Karpas-422 (cell line): ENCODE measurements around the gene CSRNP2. TPM values are rescaled to one million over a fixed set of nuclear protein-coding genes. Genes with fewer than 3 reads are reported as not detected.

ENCODE experiments used
- DNase-seq: peaks from one replicate; pipeline ENCODE4 v3.0.0-alpha.2; 2015
- H2AFZ ChIP-seq: fragments of 200-600 bp; sonication (generic); 2 replicates; pipeline ENCODE4 v1.6.1; 2014; ENCODE audit warnings: antibody characterized with exemption, low read length, mixed read lengths
- H3K27ac ChIP-seq: fragments of 200-600 bp; sonication (generic); 2 replicates; pipeline ENCODE4 v1.5.1; 2014; ENCODE audit warnings: mild to moderate bottlenecking, low read length, moderate library complexity
- H3K27me3 ChIP-seq: fragments of 200-600 bp; sonication (generic); 2 replicates; pipeline ENCODE4 v1.6.1; 2014; ENCODE audit warnings: low read length, mixed read lengths
- H3K36me3 ChIP-seq: fragments of 200-600 bp; sonication (generic); 2 replicates; pipeline ENCODE4 v1.6.1; 2014; ENCODE audit warnings: low read length, mixed read lengths; ENCODE audit not compliant: insufficient read depth
- H3K4me1 ChIP-seq: fragments of 200-600 bp; sonication (generic); 2 replicates; pipeline ENCODE4 v1.6.1; 2014; ENCODE audit warnings: mild to moderate bottlenecking, low read length, mixed read lengths
- H3K4me2 ChIP-seq: fragments of 200-600 bp; sonication (generic); 2 replicates; pipeline ENCODE4 v1.6.1; 2014; ENCODE audit warnings: low read length, low read depth, mild to moderate bottlenecking; ENCODE audit not compliant: poor library complexity, severe bottlenecking
- H3K4me3 ChIP-seq: fragments of 200-600 bp; sonication (generic); 2 replicates; pipeline ENCODE4 v1.5.1; 2014; ENCODE audit warnings: mild to moderate bottlenecking, antibody characterized with exemption, low read length, mixed read lengths
- H3K79me2 ChIP-seq: fragments of 200-600 bp; sonication (generic); 2 replicates; pipeline ENCODE4 v1.6.1; 2014; ENCODE audit warnings: mild to moderate bottlenecking, low read length, mixed read lengths
- H3K9ac ChIP-seq: fragments of 200-600 bp; sonication (generic); 2 replicates; pipeline ENCODE4 v1.6.0; 2014; ENCODE audit warnings: low read length
- H3K9me2 ChIP-seq: fragments of 200-600 bp; sonication (generic), shearing (Covaris generic); replicated peaks from 2 replicates; pipeline ENCODE4 v1.6.0; 2014; ENCODE audit warnings: mild to moderate bottlenecking, low read length, moderate library complexity; ENCODE audit not compliant: insufficient read depth
- H3K9me3 ChIP-seq: fragments of 300-700, 200-600 bp; sonication (generic); 2 replicates; pipeline ENCODE4 v1.6.1; 2014; ENCODE audit warnings: low read length, mixed read lengths
- H4K20me1 ChIP-seq: fragments of 200-600 bp; sonication (generic); 2 replicates; pipeline ENCODE4 v1.6.1; 2014; ENCODE audit warnings: mild to moderate bottlenecking, antibody characterized with exemption, low read length, low read depth; ENCODE audit not compliant: insufficient read depth
- total RNA-seq: library from RNA; depleted of rRNA; stranded (reverse); fragments of >200 nt; shearing (Covaris generic); gene quantifications from 2 replicates; pipeline ENCODE4 v1.2.3, GENCODE V29; 2014; ENCODE audit warnings: low replicate concordance

Gene CSRNP2
- total RNA-seq, 1 experiment from 2014 or later: 15.2 TPM

GRCh38 chr12:51075390-51075789 is 8.0 kb downstream of the CSRNP2 start:
- Histone ChIP-seq H2AFZ (no peak overlapping the region), H3K27ac (no peak overlapping the region), H3K4me3 (no peak overlapping the region), H3K79me2 (peaks cover 25% of the 10 kb centered on the region), H3K9ac (no peak overlapping the region), H3K9me3 (no peaks in the 10 kb centered on the region), H3K27me3 (no peaks in the 10 kb centered on the region), H3K36me3 (peaks cover 3% of the 10 kb centered on the region; the same call in 1 of the 2 replicates), H4K20me1 (no peaks in the 10 kb centered on the region), H3K4me1 (no peaks in the 10 kb centered on the region), H3K4me2 (no peak overlapping the region), H3K9me2 (no peaks in the 10 kb centered on the region)
- DNase-seq: no peak

- H3K4me2 ChIP-seq: no peak overlapping the region
- no peak overlapping the region for H2AFZ ChIP-seq
- H4K20me1 ChIP-seq: no peaks in the 10 kb centered on the region
- no peak for DNase-seq
- H3K9ac ChIP-seq: no peak overlapping the region
- H3K4me3 ChIP-seq: no peak overlapping the region
- H3K9me3 ChIP-seq: no peaks in the 10 kb centered on the region
- peaks cover 3% of the 10 kb centered on the region; the same call in 1 of the 2 replicates for H3K36me3 ChIP-seq
- H3K27ac ChIP-seq: no peak overlapping the region
- H3K4me1 ChIP-seq: no peaks in the 10 kb centered on the region
- H3K9me2 ChIP-seq: no peaks in the 10 kb centered on the region
- peaks cover 5% of the 10 kb centered on the region for H3K79me2 ChIP-seq
- H3K27me3 ChIP-seq: no peaks in the 10 kb centered on the region
Observed at GRCh38 chr12:51071663-51072062, 11.7 kb downstream of the CSRNP2 start.

GRCh38 chr12:51070004-51070403 is 13.4 kb downstream of the CSRNP2 start:
- Histone ChIP-seq H3K9me2 (no peaks in the 10 kb centered on the region), H3K4me3 (no peak overlapping the region), H4K20me1 (no peaks in the 10 kb centered on the region), H2AFZ (no peak overlapping the region), H3K27me3 (no peaks in the 10 kb centered on the region), H3K9ac (no peak overlapping the region), H3K36me3 (peaks cover 3% of the 10 kb centered on the region; the same call in 1 of the 2 replicates), H3K4me1 (no peaks in the 10 kb centered on the region), H3K9me3 (no peaks in the 10 kb centered on the region), H3K79me2 (no peaks in the 10 kb centered on the region), H3K4me2 (no peak overlapping the region), H3K27ac (no peak overlapping the region)
- no peak for DNase-seq

GRCh38 chr12:51067771-51068170 is 15.6 kb downstream of the CSRNP2 start:
- no peaks in the 10 kb centered on the region for H3K27me3 ChIP-seq
- H4K20me1 ChIP-seq: no peaks in the 10 kb centered on the region
- H2AFZ ChIP-seq: no peak overlapping the region
- H3K9me3 ChIP-seq: no peaks in the 10 kb centered on the region
- no peak overlapping the region for H3K4me3 ChIP-seq
- DNase-seq: no peak
- H3K79me2 ChIP-seq: no peaks in the 10 kb centered on the region
- H3K9me2 ChIP-seq: no peaks in the 10 kb centered on the region
- peaks cover 4% of the 10 kb centered on the region; the same call in 1 of the 2 replicates for H3K36me3 ChIP-seq
- no peak overlapping the region for H3K4me2 ChIP-seq
- no peak overlapping the region for H3K9ac ChIP-seq
- H3K4me1 ChIP-seq: no peaks in the 10 kb centered on the region
- H3K27ac ChIP-seq: no peak overlapping the region

GRCh38 chr12:51067229-51067628 is 16.2 kb downstream of the CSRNP2 start:
- H4K20me1 ChIP-seq: no peaks in the 10 kb centered on the region
- no peak for DNase-seq
- no peaks in the 10 kb centered on the region for H3K79me2 ChIP-seq
- H3K4me3 ChIP-seq: no peak overlapping the region
- H3K27ac ChIP-seq: no peak overlapping the region
- no peaks in the 10 kb centered on the region for H3K9me2 ChIP-seq
- no peaks in the 10 kb centered on the region for H3K9me3 ChIP-seq
- H3K4me2 ChIP-seq: no peak overlapping the region
- peaks cover 9% of the 10 kb centered on the region; the same call in 1 of the 2 replicates for H3K36me3 ChIP-seq
- no peak overlapping the region for H3K9ac ChIP-seq
- H2AFZ ChIP-seq: no peak overlapping the region
- no peaks in the 10 kb centered on the region for H3K4me1 ChIP-seq
- H3K27me3 ChIP-seq: no peaks in the 10 kb centered on the region

GRCh38 chr12:51065530-51065929 is 17.9 kb downstream of the CSRNP2 start:
- no peaks in the 10 kb centered on the region for H3K79me2 ChIP-seq
- no peaks in the 10 kb centered on the region for H3K4me1 ChIP-seq
- H2AFZ ChIP-seq: no peak overlapping the region
- no peaks in the 10 kb centered on the region for H3K27me3 ChIP-seq
- no peak for DNase-seq
- no peak overlapping the region for H3K9ac ChIP-seq
- no peak overlapping the region for H3K4me2 ChIP-seq
- H3K9me3 ChIP-seq: no peaks in the 10 kb centered on the region
- H3K27ac ChIP-seq: no peak overlapping the region
- no peaks in the 10 kb centered on the region for H4K20me1 ChIP-seq
- H3K9me2 ChIP-seq: no peaks in the 10 kb centered on the region
- H3K4me3 ChIP-seq: no peak overlapping the region
- peaks cover 18% of the 10 kb centered on the region; the same call in 1 of the 2 replicates for H3K36me3 ChIP-seq

- no peaks in the 10 kb centered on the region for H4K20me1 ChIP-seq
- no peak overlapping the region for H2AFZ ChIP-seq
- no peaks in the 10 kb centered on the region for H3K4me1 ChIP-seq
- no peak for DNase-seq
- no peak overlapping the region for H3K4me3 ChIP-seq
- no peak overlapping the region for H3K4me2 ChIP-seq
- H3K9ac ChIP-seq: no peak overlapping the region
- no peaks in the 10 kb centered on the region for H3K79me2 ChIP-seq
- no peaks in the 10 kb centered on the region for H3K27me3 ChIP-seq
- H3K9me3 ChIP-seq: no peaks in the 10 kb centered on the region
- H3K27ac ChIP-seq: no peak overlapping the region
- H3K9me2 ChIP-seq: no peaks in the 10 kb centered on the region
- peaks cover 21% of the 10 kb centered on the region; the same call in 1 of the 2 replicates for H3K36me3 ChIP-seq
Observed at GRCh38 chr12:51062631-51063397, 20.6 kb downstream of the CSRNP2 start.

GRCh38 chr12:51059086-51059485 is 24.3 kb downstream of the CSRNP2 start:
- peak; percentile 33 for DNase-seq
- Histone ChIP-seq H3K9me3 (no peaks in the 10 kb centered on the region), H2AFZ (no peak overlapping the region), H3K9me2 (no peaks in the 10 kb centered on the region), H3K27me3 (no peaks in the 10 kb centered on the region), H4K20me1 (no peaks in the 10 kb centered on the region), H3K27ac (no peak overlapping the region), H3K4me2 (no peak overlapping the region), H3K4me3 (no peak overlapping the region), H3K36me3 (peaks cover 31% of the 10 kb centered on the region; the same call in 1 of the 2 replicates), H3K4me1 (no peaks in the 10 kb centered on the region), H3K79me2 (no peaks in the 10 kb centered on the region), H3K9ac (no peak overlapping the region)
